Stimulated activated CD8-positive, alpha-beta memory T cell treated with anti-CD3 and anti-CD28 coated beads, Interleukin-12 subunit alpha, Interleukin-12 subunit beta, amount 100 ng/mL, for 24 hours (primary cell): ENCODE results near the gene PXYLP1.

ENCODE experiments used
- DNase-seq: peaks from one replicate; pipeline ENCODE4 v3.0.0-alpha.2; 2020; ENCODE audit errors: extremely low read depth

The PXYLP1 gene

DNA sequence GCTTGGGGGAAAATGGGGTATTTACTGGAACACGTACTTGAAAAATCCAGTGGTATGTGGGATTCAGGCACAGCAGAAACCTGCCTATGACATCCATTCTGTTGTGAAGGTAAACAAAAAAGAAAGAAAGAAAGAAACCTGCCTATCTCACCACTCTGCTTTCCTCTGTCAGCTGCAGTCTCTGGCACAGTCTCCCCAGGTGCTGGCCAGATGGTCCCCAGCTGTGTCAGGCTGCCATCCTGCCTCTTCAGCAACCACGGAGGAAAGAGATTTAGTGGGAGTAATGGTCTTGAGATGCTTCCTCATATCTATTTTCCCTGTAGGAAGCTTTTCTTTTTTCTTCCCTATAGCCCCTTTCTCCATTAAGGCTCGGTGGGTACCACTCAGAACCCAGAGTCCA lies 2.5 kb upstream of the PXYLP1 start:
- no peak for DNase-seq

- no peak for DNase-seq
Observed at GRCh38 chr3:141230293-141230692, 1.3 kb upstream of the PXYLP1 start.

GRCh38 chr3:141231952-141232823 lies 563 bp downstream of the PXYLP1 start:
- no peak for DNase-seq

DNA sequence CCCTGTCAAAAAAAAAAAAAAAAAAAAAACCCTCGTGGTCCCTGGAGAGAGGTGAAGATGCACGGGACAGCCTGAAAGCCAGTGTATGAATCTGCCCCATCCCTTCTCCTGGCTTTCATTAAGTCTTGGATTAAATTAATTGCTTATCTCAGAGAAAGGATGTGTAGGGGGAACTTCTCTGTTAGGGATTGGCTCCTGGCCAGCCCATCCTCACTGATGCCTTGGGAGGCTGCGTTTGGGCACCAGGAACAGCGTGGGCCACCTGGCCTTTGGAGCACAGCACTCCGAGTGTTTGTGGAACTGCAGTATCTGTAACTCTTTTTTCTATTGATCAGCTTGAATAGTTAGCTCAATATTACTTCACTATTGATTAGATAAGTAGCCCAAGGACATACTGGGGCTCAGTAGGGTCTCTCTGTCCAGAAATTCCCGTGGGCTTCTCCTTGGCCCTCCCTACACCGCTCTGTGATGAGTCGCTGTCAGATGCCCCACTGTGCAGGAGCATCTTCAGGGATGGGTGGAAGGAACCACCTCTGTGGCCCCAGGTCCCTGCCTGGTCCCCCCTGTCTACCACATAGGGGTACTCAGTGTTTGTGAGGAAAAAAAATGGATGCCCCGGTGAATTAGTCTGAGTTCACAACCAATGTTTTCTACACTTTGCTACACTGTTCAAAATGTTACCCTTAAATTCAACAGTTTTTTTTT lies 2.0 kb downstream of the PXYLP1 start:
- no peak for DNase-seq

GRCh38 chr3:141234283-141234682 lies 2.7 kb downstream of the PXYLP1 start:
- DNase-seq: no peak

GRCh38 chr3:141235661-141236171 lies 4.1 kb downstream of the PXYLP1 start:
- no peak for DNase-seq

GRCh38 chr3:141236361-141236760 lies 4.7 kb downstream of the PXYLP1 start:
- DNase-seq: no peak

- no peak for DNase-seq
Observed at GRCh38 chr3:141237701-141238521, 6.3 kb downstream of the PXYLP1 start.

DNA sequence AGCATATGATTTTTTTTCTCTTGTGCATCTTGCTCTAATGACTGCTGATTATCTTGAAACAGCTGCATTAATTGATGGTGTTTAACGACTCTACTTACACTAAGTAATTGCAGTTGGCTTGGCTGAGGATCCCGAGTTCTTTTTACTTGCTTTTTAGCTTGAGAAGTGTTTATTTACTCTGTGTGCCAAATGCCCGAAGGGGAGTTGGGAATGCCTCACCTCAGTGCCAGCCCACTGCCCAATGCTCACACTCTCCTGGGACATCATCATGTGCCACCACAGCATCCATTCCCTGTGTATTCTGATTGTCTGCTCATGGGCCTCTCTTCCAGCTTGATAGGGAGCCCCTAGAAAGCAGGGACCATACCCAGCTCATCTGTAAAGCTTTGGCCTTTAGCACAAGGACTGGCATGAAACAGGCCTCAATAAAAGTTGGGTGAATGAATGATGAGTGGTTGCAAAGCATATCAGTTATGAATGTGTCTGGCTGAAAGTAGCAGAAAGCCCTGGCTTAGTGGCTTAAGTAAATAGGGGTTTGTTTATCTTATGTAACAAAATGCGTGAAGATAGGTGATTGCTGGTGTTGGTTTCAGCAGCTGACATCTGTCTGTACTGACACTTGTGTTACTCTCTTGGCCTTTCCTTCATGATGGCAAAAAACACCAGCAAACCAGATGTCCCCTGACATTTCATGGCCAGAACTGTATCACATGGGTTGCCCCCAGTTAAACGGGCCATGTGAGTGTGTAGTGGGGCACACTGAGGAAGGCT lies 8.1 kb downstream of the PXYLP1 start:
- no peak for DNase-seq

DNA sequence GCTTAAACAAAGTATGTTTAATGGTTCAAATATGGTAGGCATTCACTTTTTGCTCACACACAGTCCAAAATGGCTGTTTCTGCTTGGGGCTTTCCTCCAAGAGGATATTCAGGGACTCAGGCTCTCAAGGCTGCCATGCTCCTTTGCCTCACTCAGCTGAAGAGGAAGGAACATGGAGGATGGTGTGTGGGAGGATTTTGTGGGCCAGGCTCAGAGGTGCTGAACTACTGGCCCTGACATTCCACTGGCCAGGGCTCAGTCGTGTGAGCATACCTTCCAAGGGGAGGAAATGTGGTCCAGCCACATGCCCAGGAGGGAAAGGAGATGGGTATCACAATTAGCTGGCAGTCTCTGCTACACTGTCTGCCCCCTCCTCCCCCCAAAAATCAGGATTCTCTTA lies 8.7 kb downstream of the PXYLP1 start:
- DNase-seq: no peak

- DNase-seq: no peak
Observed at GRCh38 chr3:141240687-141241615, 9.3 kb downstream of the PXYLP1 start.

DNA sequence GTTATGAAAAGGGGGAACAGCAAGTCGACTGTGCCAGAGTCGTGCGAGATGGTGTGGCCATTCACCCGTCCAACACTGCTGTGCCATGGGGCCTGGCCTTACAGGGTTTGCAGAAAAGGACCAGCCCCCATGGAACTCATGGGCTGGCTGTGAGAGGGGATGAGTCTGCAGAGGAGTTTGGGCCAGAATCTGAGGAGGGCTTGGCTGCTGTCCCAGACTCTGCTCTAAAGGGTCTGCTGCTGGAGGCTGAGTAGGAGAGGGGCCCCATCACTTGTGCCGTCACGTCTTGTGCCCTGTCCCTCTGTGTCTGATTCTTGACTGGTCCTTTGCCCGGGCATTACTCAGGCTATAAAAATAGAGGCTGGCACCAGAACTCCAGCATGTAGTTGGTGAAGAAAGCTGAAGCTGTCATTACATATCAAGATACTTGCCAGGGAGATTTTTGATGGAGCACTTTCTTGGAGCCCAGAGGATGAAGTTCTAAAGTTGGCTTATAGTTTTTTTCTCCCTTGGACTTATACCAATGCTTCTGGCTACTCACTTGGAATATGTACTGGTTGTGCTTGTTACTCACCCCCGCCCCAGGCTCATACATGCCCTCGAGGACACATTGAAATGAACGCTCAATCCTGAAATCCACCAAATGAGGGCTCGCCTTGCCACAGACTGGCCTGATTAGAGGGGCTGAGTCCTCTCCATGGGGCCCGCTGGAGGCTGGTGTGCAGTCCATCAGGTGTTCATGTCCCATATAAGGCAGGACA lies 10.2 kb downstream of the PXYLP1 start:
- DNase-seq: no peak

DNA sequence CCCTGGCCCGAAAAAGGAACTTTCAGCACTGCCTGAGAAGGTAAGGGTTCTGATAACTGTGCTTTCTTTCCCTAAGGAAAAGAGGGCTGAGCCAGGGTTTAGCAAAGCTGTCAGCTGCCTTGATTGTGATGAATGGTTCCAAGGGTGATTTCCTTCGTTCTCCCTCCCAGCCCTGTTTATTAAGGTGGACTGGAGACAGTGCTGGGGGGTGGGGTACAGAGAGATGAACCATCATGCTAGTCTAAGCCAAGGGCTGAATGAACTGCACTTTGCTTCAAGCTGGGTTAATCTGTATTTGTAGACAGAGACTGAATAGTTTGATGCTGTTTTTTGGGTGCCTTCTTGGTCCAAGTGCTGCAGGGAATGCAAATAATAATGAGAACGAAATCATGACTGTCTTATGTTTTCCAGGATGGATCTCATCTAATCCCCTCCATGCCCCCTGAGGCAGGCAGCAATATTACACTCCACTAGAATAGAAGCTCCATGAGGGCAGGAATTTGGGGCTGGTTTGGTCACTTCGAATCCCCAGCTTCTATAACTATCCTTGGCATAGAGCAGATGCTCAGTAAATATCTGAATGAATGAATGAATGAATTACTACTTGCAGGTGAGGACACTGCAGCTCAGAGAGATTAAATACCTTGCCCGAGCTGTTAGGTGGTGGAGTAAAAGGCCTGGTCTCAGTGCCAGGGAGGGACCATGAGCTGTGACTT lies 10.9 kb downstream of the PXYLP1 start:
- DNase-seq: no peak

GRCh38 chr3:141243271-141243707 lies 11.7 kb downstream of the PXYLP1 start:
- DNase-seq: peak; percentile 39

GRCh38 chr3:141246224-141246957 lies 14.8 kb downstream of the PXYLP1 start:
- no peak for DNase-seq

DNA sequence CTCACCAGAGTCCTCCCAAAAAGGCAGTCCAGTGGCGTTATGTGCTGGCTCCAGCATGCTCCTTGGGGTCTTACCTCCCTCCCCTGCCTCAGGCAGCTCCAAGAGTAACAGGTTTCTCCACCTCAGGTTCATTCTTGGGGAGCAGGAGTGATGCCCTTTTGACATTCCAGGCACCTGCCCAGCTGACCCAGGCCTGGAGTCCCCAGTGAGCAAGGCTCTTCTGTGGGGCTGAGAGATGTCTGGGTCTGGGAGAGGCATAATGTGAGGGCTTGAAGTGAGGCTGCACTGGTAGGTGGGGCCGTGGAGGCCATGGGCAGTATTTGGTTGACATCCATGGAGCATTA lies 15.3 kb downstream of the PXYLP1 start:
- no peak for DNase-seq

DNA sequence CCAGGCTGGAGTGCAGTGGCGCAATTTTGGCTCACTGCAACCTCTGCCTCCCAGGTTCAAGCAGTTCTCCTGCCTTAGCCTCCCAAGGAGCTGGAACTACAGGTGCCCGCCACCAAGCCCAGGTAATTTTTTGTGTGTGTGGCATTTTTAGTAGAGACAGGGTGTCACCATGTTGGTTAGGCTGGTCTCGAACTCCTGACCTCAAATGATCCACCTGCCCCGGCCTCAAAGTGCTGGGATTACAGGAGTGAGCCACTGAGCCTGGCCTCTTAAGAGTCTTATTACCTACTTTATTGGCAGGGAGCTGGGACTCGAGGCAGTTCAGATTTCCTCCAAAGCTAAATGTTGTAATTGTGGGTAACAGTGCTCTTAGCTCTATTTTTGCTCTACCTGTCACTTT lies 16.4 kb downstream of the PXYLP1 start:
- DNase-seq: no peak

GRCh38 chr3:141249041-141249440 lies 17.4 kb downstream of the PXYLP1 start:
- no peak for DNase-seq
